Muscle of leg (tissue), 11 donors: ENCODE data around the gene GRIK3. TPM values are rescaled to one million over a fixed set of nuclear protein-coding genes. Genes with fewer than 3 reads are reported as not detected.
A peak's percentile ranks its signal among the peaks of the same experiment; 100 is the strongest.

ENCODE experiments used
- DNase-seq: peaks from one replicate; pipeline ENCODE4 v3.0.0; 2013
- H3K27ac ChIP-seq: one replicate; pipeline ENCODE4 v1.5.1; 2013; ENCODE audit warnings: mild to moderate bottlenecking, low read length, control low read depth
- H3K27me3 ChIP-seq: one replicate; pipeline ENCODE4 v1.6.1; 2013; ENCODE audit warnings: low read length; ENCODE audit not compliant: control insufficient read depth, insufficient read depth
- H3K36me3 ChIP-seq: one replicate; pipeline ENCODE4 v1.6.1; 2013; ENCODE audit warnings: low read length; ENCODE audit not compliant: control insufficient read depth, insufficient read depth
- H3K4me1 ChIP-seq: one replicate; pipeline ENCODE4 v1.6.1; 2013; ENCODE audit warnings: low read length; ENCODE audit not compliant: control insufficient read depth, insufficient read depth
- H3K4me3 ChIP-seq: one replicate; pipeline ENCODE4 v1.5.1; 2013; ENCODE audit warnings: low read length, control low read depth
- H3K9me3 ChIP-seq: replicated peaks from 2 replicates; pipeline ENCODE4 v1.6.1; 2013; ENCODE audit warnings: low read depth, low read length; ENCODE audit not compliant: control insufficient read depth
- WGBS: methylation state at CpG from one replicate; pipeline ENCODE4 v1.1.5; 2013; ENCODE audit warnings: missing lambda C conversion rate; ENCODE audit not compliant: insufficient coverage; 5-methylcytosine and 5-hydroxymethylcytosine counted together
- polyA plus RNA-seq, 8 donors: library from polyadenylated mRNA; unstranded; fragments of 120-200 nt; gene quantifications; one replicate each; pipeline versions ENCODE4 v1.2.1 to v1.2.3, GENCODE V29; 2013; ENCODE audit warnings: inconsistent platforms in 1 of 8, low replicate concordance in 1 of 8; ENCODE audit not compliant: insufficient read length in 8 of 8, insufficient read depth in 1 of 8
- total RNA-seq: library from RNA; stranded (reverse); fragments of 120-200 nt; gene quantifications from one replicate; pipeline ENCODE4 v1.2.4, GENCODE V29; 2013

The GRIK3 gene
- total and polyA plus RNA-seq, 9 donors = 0.44 to 3.3 (median 1.1) TPM

DNA sequence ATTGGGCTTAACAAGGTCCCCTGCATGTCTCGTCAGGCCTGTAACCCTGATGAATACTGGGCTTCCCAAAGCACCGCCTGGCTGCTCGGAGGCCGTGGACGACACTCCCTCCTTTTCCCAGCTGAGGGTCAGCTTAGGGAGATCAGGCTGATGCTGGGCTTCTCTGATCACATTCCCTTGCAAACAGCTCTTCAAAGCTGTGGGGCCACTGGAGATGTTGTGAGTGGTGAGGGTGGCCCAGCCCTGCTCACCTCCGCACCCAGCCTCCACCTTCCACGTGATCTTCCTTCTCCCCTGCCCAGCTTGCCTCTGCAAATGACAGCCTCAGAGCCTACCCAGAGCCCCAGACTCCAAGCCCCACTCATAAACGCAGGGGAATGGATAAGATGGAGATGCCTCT, 195.4 kb downstream of the GRIK3 start:
- H3K9me3 ChIP-seq = no peaks in the 10 kb centered on the region
- H3K4me3 ChIP-seq = no peak overlapping the region
- H3K27me3 ChIP-seq = peaks cover 14% of the 10 kb centered on the region
- H3K36me3 ChIP-seq = no peaks in the 10 kb centered on the region
- H3K4me1 ChIP-seq = peaks cover 15% of the 10 kb centered on the region
- no peak for DNase-seq
- WGBS = 40% methylated on average over 5 of the region's 8 CpGs
- no peak overlapping the region for H3K27ac ChIP-seq

DNA sequence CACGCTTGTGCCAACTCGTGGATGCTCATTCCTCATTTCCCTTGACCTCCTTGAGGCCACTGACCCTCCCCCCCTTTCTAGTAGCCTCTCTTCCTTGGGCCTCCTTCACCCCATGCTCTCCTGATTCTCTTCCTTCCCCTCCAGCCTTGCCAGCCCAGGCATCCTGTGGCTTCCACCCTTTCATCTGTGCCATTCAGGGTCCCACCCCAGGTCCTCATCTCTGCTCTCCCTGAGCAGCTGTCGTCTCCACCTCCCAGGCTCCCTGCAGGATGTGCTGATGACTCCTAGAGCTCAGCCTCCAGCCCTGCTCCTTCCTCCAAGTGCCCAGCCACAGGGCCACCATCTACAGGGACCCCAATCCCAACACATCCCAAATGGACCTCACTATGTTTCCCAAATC, 197.4 kb downstream of the GRIK3 start:
- DNase-seq = no peak
- Histone ChIP-seq H3K9me3 (no peaks in the 10 kb centered on the region), H3K4me1 (peaks cover 15% of the 10 kb centered on the region), H3K27me3 (peaks cover 16% of the 10 kb centered on the region), H3K27ac (no peak overlapping the region), H3K4me3 (no peak overlapping the region), H3K36me3 (no peaks in the 10 kb centered on the region)
- WGBS = 53% methylated on average over 3 of the region's 3 CpGs

GRCh38 chr1:36836196-36836883, 198.0 kb downstream of the GRIK3 start:
- H3K36me3 ChIP-seq = no peaks in the 10 kb centered on the region
- 56% methylated on average over 6 of the region's 11 CpGs for WGBS
- H3K27me3 ChIP-seq = peaks cover 16% of the 10 kb centered on the region
- no peaks in the 10 kb centered on the region for H3K9me3 ChIP-seq
- peak; percentile 50 for DNase-seq
- H3K27ac ChIP-seq = no peak overlapping the region
- no peak overlapping the region for H3K4me3 ChIP-seq
- H3K4me1 ChIP-seq = peaks cover 15% of the 10 kb centered on the region

- Histone ChIP-seq H3K27ac (no peak overlapping the region), H3K36me3 (no peaks in the 10 kb centered on the region), H3K4me3 (no peak overlapping the region), H3K4me1 (peaks cover 15% of the 10 kb centered on the region), H3K27me3 (peaks cover 15% of the 10 kb centered on the region), H3K9me3 (no peaks in the 10 kb centered on the region)
- WGBS = 64% methylated on average over 4 of the region's 4 CpGs
- DNase-seq = peak; percentile 4
Observed at GRCh38 chr1:36835696-36836095, 198.6 kb downstream of the GRIK3 start.

DNA sequence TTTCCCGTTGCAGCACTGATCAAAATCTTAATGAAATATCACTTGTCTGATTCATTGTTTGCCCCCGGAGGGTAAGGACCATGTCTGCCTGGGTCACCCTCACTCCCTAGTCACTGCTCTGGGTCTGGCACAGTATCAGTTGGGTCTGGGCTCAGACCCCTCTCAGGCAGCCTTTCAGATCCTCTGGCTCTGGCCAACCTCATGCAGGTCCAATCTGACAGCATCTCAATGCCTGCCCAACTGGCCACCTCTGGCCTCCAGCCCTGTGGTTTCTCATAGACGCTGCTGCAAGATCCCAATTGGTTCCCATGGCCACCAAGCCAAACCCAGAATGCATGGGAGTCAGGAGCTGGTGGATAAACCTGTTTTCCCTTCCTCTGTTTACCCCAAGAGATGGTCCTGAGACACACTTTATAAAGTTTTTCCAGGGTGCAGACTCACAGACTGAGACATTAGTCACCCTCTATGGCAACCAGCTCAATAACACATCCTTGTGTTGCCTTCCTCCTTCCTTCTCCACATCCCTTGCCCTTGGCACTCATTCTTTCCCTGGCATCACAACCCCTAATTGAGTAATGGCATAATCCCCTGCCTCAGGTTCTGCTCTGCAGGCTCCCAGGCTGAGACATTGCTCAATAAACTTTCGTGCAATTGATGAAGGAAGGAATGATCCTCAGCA, 199.2 kb downstream of the GRIK3 start:
- no peak overlapping the region for H3K27ac ChIP-seq
- peaks cover 15% of the 10 kb centered on the region for H3K4me1 ChIP-seq
- H3K4me3 ChIP-seq = no peak overlapping the region
- peaks cover 14% of the 10 kb centered on the region for H3K27me3 ChIP-seq
- H3K9me3 ChIP-seq = no peaks in the 10 kb centered on the region
- no peak for DNase-seq
- no peaks in the 10 kb centered on the region for H3K36me3 ChIP-seq
- 82% methylated on average over 3 of the region's 4 CpGs for WGBS

DNA sequence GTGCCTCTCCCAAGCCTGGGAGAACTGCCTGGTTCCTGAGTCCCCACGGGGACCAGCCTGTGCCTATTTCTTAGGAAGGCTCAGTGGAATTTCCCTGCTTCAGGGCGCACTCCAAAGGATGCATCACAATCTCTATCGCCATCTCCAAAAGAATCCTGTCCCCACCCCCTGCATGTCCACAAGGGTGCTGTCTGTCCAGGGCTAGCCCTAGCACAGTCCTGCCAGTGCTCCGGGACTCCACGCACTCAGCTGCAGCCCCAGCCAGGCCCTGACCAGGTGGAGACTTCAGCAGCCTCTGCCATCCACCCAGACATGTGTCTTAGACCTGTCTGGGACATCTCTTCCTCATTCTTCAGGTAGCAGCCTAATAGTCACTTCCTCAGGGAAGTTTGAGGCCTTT, 199.7 kb downstream of the GRIK3 start:
- peaks cover 14% of the 10 kb centered on the region for H3K27me3 ChIP-seq
- no peaks in the 10 kb centered on the region for H3K36me3 ChIP-seq
- no peak for DNase-seq
- H3K4me1 ChIP-seq = peaks cover 15% of the 10 kb centered on the region
- H3K27ac ChIP-seq = no peak overlapping the region
- no peak overlapping the region for H3K4me3 ChIP-seq
- 80% methylated on average over 5 of the region's 5 CpGs for WGBS
- H3K9me3 ChIP-seq = no peaks in the 10 kb centered on the region

GRCh38 chr1:36831186-36831810, 203.0 kb downstream of the GRIK3 start:
- no peak for DNase-seq
- peaks cover 6% of the 10 kb centered on the region for H3K27me3 ChIP-seq
- no peaks in the 10 kb centered on the region for H3K9me3 ChIP-seq
- peaks cover 11% of the 10 kb centered on the region for H3K4me1 ChIP-seq
- no peak overlapping the region for H3K4me3 ChIP-seq
- WGBS = 56% methylated on average over 4 of the region's 9 CpGs
- H3K36me3 ChIP-seq = no peaks in the 10 kb centered on the region
- H3K27ac ChIP-seq = no peak overlapping the region

- 72% methylated on average over 2 of the region's 4 CpGs for WGBS
- Histone ChIP-seq H3K4me3 (no peak overlapping the region), H3K27me3 (peaks cover 6% of the 10 kb centered on the region), H3K36me3 (no peaks in the 10 kb centered on the region), H3K27ac (no peak overlapping the region), H3K4me1 (no peaks in the 10 kb centered on the region), H3K9me3 (no peaks in the 10 kb centered on the region)
- DNase-seq = peak; percentile 5
Observed at GRCh38 chr1:36829961-36830360, 204.4 kb downstream of the GRIK3 start.

GRCh38 chr1:36829066-36829465, 205.2 kb downstream of the GRIK3 start:
- no peaks in the 10 kb centered on the region for H3K9me3 ChIP-seq
- no peaks in the 10 kb centered on the region for H3K4me1 ChIP-seq
- peak; percentile 43 for DNase-seq
- H3K4me3 ChIP-seq = no peak overlapping the region
- no peak overlapping the region for H3K27ac ChIP-seq
- WGBS = 68% methylated on average over 3 of the region's 6 CpGs
- H3K36me3 ChIP-seq = no peaks in the 10 kb centered on the region
- peaks cover 12% of the 10 kb centered on the region for H3K27me3 ChIP-seq

DNA sequence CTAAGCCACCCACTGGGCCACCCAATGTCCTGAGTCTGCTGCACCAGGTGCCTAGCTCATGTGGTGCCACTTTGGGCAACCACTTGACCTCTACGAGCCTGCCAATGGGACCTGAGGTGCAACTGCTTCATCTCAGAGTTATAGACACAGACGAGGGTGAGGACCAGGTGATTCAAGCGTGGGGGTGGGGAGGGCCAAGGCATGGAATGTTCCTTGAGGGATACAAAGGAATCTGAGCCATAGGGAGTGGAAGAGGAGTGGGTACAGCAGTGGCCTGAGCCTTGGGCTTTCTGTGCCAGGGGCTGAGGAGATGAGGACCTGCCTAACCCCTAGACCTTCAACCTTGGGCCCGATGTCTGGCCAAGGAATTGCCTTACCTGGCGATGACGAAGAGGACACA, 209.1 kb downstream of the GRIK3 start:
- H3K27ac ChIP-seq = no peak overlapping the region
- no peaks in the 10 kb centered on the region for H3K36me3 ChIP-seq
- no peaks in the 10 kb centered on the region for H3K9me3 ChIP-seq
- H3K27me3 ChIP-seq = peaks cover 9% of the 10 kb centered on the region
- H3K4me3 ChIP-seq = no peak overlapping the region
- 82% methylated on average over 6 of the region's 6 CpGs for WGBS
- H3K4me1 ChIP-seq = no peaks in the 10 kb centered on the region
- DNase-seq = no peak
